Measurements from ENCODE around the gene CCND3.

DNA sequence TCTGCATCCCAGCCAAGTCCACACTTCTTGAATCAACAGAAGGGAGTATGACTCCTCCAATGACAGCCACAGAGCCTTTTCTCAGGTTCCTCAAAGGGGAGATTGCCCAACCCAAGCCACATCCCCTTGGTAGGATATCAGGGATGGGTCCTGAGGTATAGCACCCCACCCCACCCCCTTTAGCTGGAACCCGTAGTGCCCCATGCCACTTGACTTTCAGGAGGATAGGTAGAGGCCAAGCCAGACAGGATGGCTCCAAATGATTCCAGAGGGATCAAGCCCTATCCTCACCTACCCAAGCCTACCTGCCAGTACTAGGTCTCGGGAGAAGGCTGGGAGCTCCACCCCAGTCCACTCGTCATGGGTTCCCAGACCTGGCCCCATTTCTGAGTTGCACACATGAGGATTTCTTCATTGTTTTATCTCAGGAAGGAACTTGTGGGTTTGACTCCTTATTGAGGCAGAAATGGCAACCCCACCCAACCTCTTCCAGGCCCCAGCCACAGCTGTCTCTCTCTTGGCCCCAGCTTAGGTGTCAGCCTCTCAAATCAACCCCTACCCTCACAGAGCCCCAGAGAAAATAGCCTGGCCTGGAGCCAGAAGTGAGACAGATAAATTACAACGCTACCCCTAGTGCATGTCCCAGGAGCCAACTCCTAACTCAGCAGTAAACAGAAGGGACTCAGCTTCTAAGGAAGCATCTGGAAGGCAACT is 3.6 kb downstream of the CCND3 start:
- TF ChIP-seq EZH2 (IDR thresholded peaks at IDR 0.05; ENCODE audit: insufficient read depth, poor library complexity, severe bottlenecking): no peak
- no peak for TF ChIP-seq EZH2phosphoT487 (IDR thresholded peaks at IDR 0.05; ENCODE audit: insufficient read depth, low read depth)

Measured in GM23248 (cell line).